OCI-LY7 (cell line): ENCODE results near the gene KIAA0232. TPM values are rescaled to one million over a fixed set of nuclear protein-coding genes. Genes with fewer than 3 reads are reported as not detected.

Experiments
- BruUV-seq: library from RNA; stranded (reverse); fragments of 400-500 nt; replicated peaks from 2 replicates; lab custom pipeline; 2021; lab: Mats Ljungman, UMichigan
- CTCF ChIA-PET: fragments of 300-600 bp; sonication (Branson Sonifier 250); formaldehyde crosslinking; loops from one replicate; lab custom pipeline; 2022; ENCODE audit warnings: antibody characterized with exemption; ENCODE audit not compliant: unreplicated experiment; lab: Charles Lee
- POLR2A ChIA-PET: fragments of 300-600 bp; sonication (Branson Sonifier 250); formaldehyde crosslinking; loops from one replicate; lab custom pipeline; 2022; ENCODE audit warnings: antibody characterized with exemption; lab: Charles Lee
- DNase-seq: peaks from one replicate; pipeline ENCODE4 v3.0.0-alpha.2; 2015; ENCODE audit warnings: low spot score
- H2AFZ ChIP-seq: fragments of 200-600 bp; sonication (generic), shearing (Covaris generic); 2 replicates; pipeline ENCODE4 v1.6.1; 2014; ENCODE audit warnings: mild to moderate bottlenecking, antibody characterized with exemption, low read length, moderate library complexity
- H3K27ac ChIP-seq: fragments of 200-600 bp; sonication (generic); 2 replicates; pipeline ENCODE4 v1.5.1; 2014; ENCODE audit warnings: mixed run types, low read depth, mild to moderate bottlenecking, moderate library complexity, low read length, inconsistent platforms; ENCODE audit not compliant: poor library complexity, severe bottlenecking
- H3K36me3 ChIP-seq: fragments of 200-600 bp; sonication (generic); 2 replicates; pipeline ENCODE4 v1.6.1; 2014; ENCODE audit warnings: mild to moderate bottlenecking, antibody characterized with exemption, low read length, moderate library complexity, mixed read lengths; ENCODE audit not compliant: insufficient read depth
- H3K4me1 ChIP-seq: fragments of 200-600 bp; sonication (generic); 2 replicates; pipeline ENCODE4 v1.5.1; 2014; ENCODE audit warnings: mild to moderate bottlenecking, low read length; ENCODE audit not compliant: insufficient read depth, poor library complexity, severe bottlenecking
- H3K4me2 ChIP-seq: fragments of 200-600 bp; sonication (generic); 2 replicates; pipeline ENCODE4 v1.6.1; 2014; ENCODE audit warnings: mild to moderate bottlenecking, low read length
- H3K4me3 ChIP-seq: fragments of 200-600 bp; sonication (generic); 2 replicates; pipeline ENCODE4 v1.5.1; 2014; ENCODE audit warnings: mild to moderate bottlenecking, low read depth, low read length; ENCODE audit not compliant: poor library complexity, severe bottlenecking
- H3K79me2 ChIP-seq: fragments of 200-600 bp; sonication (generic); 2 replicates; pipeline ENCODE4 v1.6.1; 2016; ENCODE audit warnings: low read depth, mild to moderate bottlenecking, low read length, moderate library complexity, mixed read lengths; ENCODE audit not compliant: insufficient read depth
- H3K9me2 ChIP-seq: fragments of 200-600 bp; sonication (generic); 2 replicates; pipeline ENCODE4 v1.6.1; 2016; ENCODE audit warnings: mild to moderate bottlenecking, low read length, mixed read lengths; ENCODE audit not compliant: insufficient read depth
- H3K9me3 ChIP-seq: fragments of 200-600 bp; sonication (generic); 2 replicates; pipeline ENCODE4 v1.6.1; 2014; ENCODE audit warnings: mild to moderate bottlenecking, mixed run types, low read length, mixed read lengths
- H4K20me1 ChIP-seq: fragments of 200-600 bp; sonication (generic); 2 replicates; pipeline ENCODE4 v1.6.1; 2014; ENCODE audit warnings: mild to moderate bottlenecking, antibody characterized with exemption, low read length, moderate library complexity, mixed read lengths; ENCODE audit not compliant: insufficient read depth
- CTCF ChIP-seq: fragments of 200-600 bp; sonication (generic); conservative IDR thresholded peaks from 2 replicates; pipeline ENCODE4 v1.5.1; 2014; ENCODE audit warnings: mild to moderate bottlenecking, antibody characterized with exemption, low read length, moderate library complexity, mixed read lengths
- EZH2phosphoT487 ChIP-seq: fragments of 200-600 bp; sonication (generic); IDR thresholded peaks from 2 replicates; pipeline ENCODE4 v1.6.1; 2018; ENCODE audit warnings: low read depth, borderline replicate concordance, mild to moderate bottlenecking, mixed run types, antibody characterized with exemption, low read length, moderate library complexity, mixed read lengths
- intact Hi-C: fragments of 100-400 bp; cut with micrococcal nuclease; formaldehyde crosslinking; loops from one replicate; pipeline ENCODE4 v1.10.0; 2022; ENCODE audit not compliant: unreplicated experiment
- total RNA-seq, 2 experiments: library from RNA; depleted of rRNA in 1 of 2; stranded (reverse); fragments of >200 nt in 1 of 2; shearing (Covaris generic) in 1 of 2; gene quantifications; 2 replicates each; pipeline ENCODE4 v1.2.3, GENCODE V29; 2014 to 2022

The KIAA0232 gene
- total RNA-seq, 2 experiments from 2014 or later = 7.5 to 13.5 TPM

- POLR2A ChIA-PET = interaction anchor here (0.7 to 1.0 kb wide), 2 partner anchors 16 to 26 kb away, joined by 3 to 4 read pairs; no protein-coding TSS in a partner anchor
- no peak overlapping the region for H2AFZ ChIP-seq
Measured at GRCh38 chr4:6767386-6767747, 15.2 kb upstream of the KIAA0232 start.

GRCh38 chr4:6767748-6768538 is 14.6 kb upstream of the KIAA0232 start:
- no peak for DNase-seq
- TF ChIP-seq EZH2phosphoT487 = no peak
- TF ChIP-seq CTCF = no peak
- intact Hi-C loops = no loop called here
- Histone ChIP-seq H3K79me2 (no peaks in the 10 kb centered on the region), H3K4me1 (no peaks in the 10 kb centered on the region), H3K9me3 (no peaks in the 10 kb centered on the region), H3K9me2 (no peaks in the 10 kb centered on the region), H3K27ac (no peak overlapping the region), H2AFZ (no peak overlapping the region), H3K36me3 (no peaks in the 10 kb centered on the region), H4K20me1 (no peaks in the 10 kb centered on the region), H3K4me3 (no peak overlapping the region), H3K4me2 (no peak overlapping the region)
- ChIA-PET CTCF (no interaction called here), POLR2A (no interaction called here)
- no TSS peak for BruUV-seq

More at GRCh38 chr4:6767386-6767747, 15.2 kb upstream of the KIAA0232 start:
- TF ChIP-seq CTCF = no peak
- no peak for TF ChIP-seq EZH2phosphoT487
- H3K4me2 ChIP-seq = no peak overlapping the region
- intact Hi-C loops = no loop called here
- BruUV-seq = no TSS peak
- no peak for DNase-seq
- no peaks in the 10 kb centered on the region for H3K9me2 ChIP-seq
- CTCF ChIA-PET = no interaction called here
- H3K79me2 ChIP-seq = no peaks in the 10 kb centered on the region
- no peak overlapping the region for H3K27ac ChIP-seq
- H3K36me3 ChIP-seq = no peaks in the 10 kb centered on the region
- no peaks in the 10 kb centered on the region for H3K4me1 ChIP-seq
- H3K9me3 ChIP-seq = no peaks in the 10 kb centered on the region
- H3K4me3 ChIP-seq = no peak overlapping the region
- no peaks in the 10 kb centered on the region for H4K20me1 ChIP-seq

GRCh38 chr4:6768539-6768905 is 14.0 kb upstream of the KIAA0232 start:
- no TSS peak for BruUV-seq
- Histone ChIP-seq H3K9me3 (no peaks in the 10 kb centered on the region), H3K4me3 (no peak overlapping the region), H3K36me3 (no peaks in the 10 kb centered on the region), H3K79me2 (no peaks in the 10 kb centered on the region), H3K4me2 (no peak overlapping the region), H4K20me1 (no peaks in the 10 kb centered on the region), H3K4me1 (no peaks in the 10 kb centered on the region), H3K9me2 (no peaks in the 10 kb centered on the region), H3K27ac (no peak overlapping the region), H2AFZ (no peak overlapping the region)
- TF ChIP-seq CTCF (no peak), EZH2phosphoT487 (no peak)
- ChIA-PET POLR2A (no interaction called here), CTCF (no interaction called here)
- intact Hi-C loops = no loop called here
- DNase-seq = no peak
